Measurements from ENCODE around the gene HOXD12.

Gene HOXD12

GRCh38 chr2:176082824-176083751 lies 16.5 kb upstream of the HOXD12 start:
- DNase-seq (ENCODE audit: low spot score), result no peak
- H4K8ac ChIP-seq (ENCODE audit: low read depth, low read length), result no peak overlapping the region
- no peak overlapping the region for H3K23ac ChIP-seq (ENCODE audit: low read depth, low read length, poor library complexity)
- H4K91ac ChIP-seq (ENCODE audit: low read depth, low read length, poor library complexity), result no peak overlapping the region
- H3K36me3 ChIP-seq (replicated peaks in 1 of 2; ENCODE audit: control insufficient read depth in 2 of 2, insufficient read depth in 2 of 2, low read length in 2 of 2), result no peaks in the 10 kb centered on the region
- H3K4me3 ChIP-seq (ENCODE audit: low read length in 2 of 2), result no peak overlapping the region
- no peak overlapping the region for H2BK120ac ChIP-seq (ENCODE audit: low read depth, low read length)
- no peak overlapping the region for H3K4ac ChIP-seq (ENCODE audit: low read length)
- no peak overlapping the region for H3K4me2 ChIP-seq (ENCODE audit: insufficient read depth, low read length, poor library complexity, severe bottlenecking)
- H3K27me3 ChIP-seq (ENCODE audit: control insufficient read depth in 3 of 3, insufficient read depth in 3 of 3, low read depth in 1 of 3, low read length in 3 of 3), result peaks cover 60 to 100% (median 98%) of the 10 kb centered on the region in 3 experiments
- H2AK5ac ChIP-seq (ENCODE audit: low read depth, low read length), result no peak overlapping the region
- no peak overlapping the region for H3K18ac ChIP-seq (ENCODE audit: low read length)
- no peak overlapping the region for H3K9ac ChIP-seq (ENCODE audit: low read depth, low read length, poor library complexity)
- no peaks in the 10 kb centered on the region for H3K79me1 ChIP-seq (ENCODE audit: low read depth, low read length)
- H3K27ac ChIP-seq (replicated peaks; ENCODE audit: low read length), result no peak overlapping the region
- H3K14ac ChIP-seq (ENCODE audit: low read length), result no peak overlapping the region
- H2BK5ac ChIP-seq (ENCODE audit: low read length), result no peak overlapping the region
- peak overlapping the region; percentile 79 for H2AFZ ChIP-seq (ENCODE audit: low read length)
- no peak overlapping the region for H2BK15ac ChIP-seq (ENCODE audit: low read length)
- WGBS, 2 donors (ENCODE audit: extremely low coverage in 2 of 2, insufficient read length in 2 of 2, insufficient replicate concordance in 1 of 2), result no CpG with 5 or more reads among the region's 66 CpGs
- H2BK12ac ChIP-seq (ENCODE audit: low read length), result no peak overlapping the region
- H3K4me1 ChIP-seq (ENCODE audit: control insufficient read depth in 2 of 2, insufficient read depth in 1 of 2, low read depth in 1 of 2, low read length in 2 of 2), result peaks cover 0 to 3% of the 10 kb centered on the region in 2 donors
- peaks cover 0 to 4% of the 10 kb centered on the region in 2 donors for H3K9me3 ChIP-seq (replicated peaks in 1 of 2; ENCODE audit: control insufficient read depth in 2 of 2, insufficient read depth in 1 of 2, low read depth in 1 of 2, low read length in 2 of 2)

- Histone ChIP-seq H4K91ac (ENCODE audit: low read depth, low read length, poor library complexity) (no peak within 1 kb of the TSS), H2AK5ac (ENCODE audit: low read depth, low read length) (no peak within 1 kb of the TSS), H3K4ac (ENCODE audit: low read length) (no peak within 1 kb of the TSS), H3K79me1 (ENCODE audit: low read depth, low read length) (no peaks in the 10 kb centered on the region), H3K36me3 (replicated peaks in 1 of 2; ENCODE audit: control insufficient read depth in 2 of 2, insufficient read depth in 2 of 2, low read length in 2 of 2) (no peaks in the 10 kb centered on the region), H2BK5ac (ENCODE audit: low read length) (no peak within 1 kb of the TSS), H3K9ac (ENCODE audit: low read depth, low read length, poor library complexity) (no peak within 1 kb of the TSS), H3K9me3 (replicated peaks in 1 of 2; ENCODE audit: control insufficient read depth in 2 of 2, insufficient read depth in 1 of 2, low read depth in 1 of 2, low read length in 2 of 2) (peaks cover 0 to 4% of the 10 kb centered on the region in 2 donors), H3K4me1 (ENCODE audit: control insufficient read depth in 2 of 2, insufficient read depth in 1 of 2, low read depth in 1 of 2, low read length in 2 of 2) (peaks cover 0 to 4% of the 10 kb centered on the region in 2 donors), H3K4me3 (ENCODE audit: low read length in 2 of 2) (no peak within 1 kb of the TSS), H3K23ac (ENCODE audit: low read depth, low read length, poor library complexity) (no peak within 1 kb of the TSS), H3K4me2 (ENCODE audit: insufficient read depth, low read length, poor library complexity, severe bottlenecking) (no peak within 1 kb of the TSS), H3K14ac (ENCODE audit: low read length) (no peak within 1 kb of the TSS), H2BK12ac (ENCODE audit: low read length) (no peak within 1 kb of the TSS), H3K27ac (replicated peaks; ENCODE audit: low read length) (no peak within 1 kb of the TSS), H2BK15ac (ENCODE audit: low read length) (no peak within 1 kb of the TSS), H3K27me3 (ENCODE audit: control insufficient read depth in 3 of 3, insufficient read depth in 3 of 3, low read depth in 1 of 3, low read length in 3 of 3) (peaks cover 62 to 100% (median 98%) of the 10 kb centered on the region in 3 experiments), H2AFZ (ENCODE audit: low read length) (peak within 1 kb of the TSS; percentile 79), H4K8ac (ENCODE audit: low read depth, low read length) (no peak within 1 kb of the TSS), H3K18ac (ENCODE audit: low read length) (no peak within 1 kb of the TSS), H2BK120ac (ENCODE audit: low read depth, low read length) (no peak within 1 kb of the TSS)
- DNase-seq (ENCODE audit: low spot score), result no peak
- WGBS, 2 donors (ENCODE audit: extremely low coverage in 2 of 2, insufficient read length in 2 of 2, insufficient replicate concordance in 1 of 2), result no CpG with 5 or more reads among the region's 27 CpGs
Observed at GRCh38 chr2:176083796-176084261, 15.8 kb upstream of the HOXD12 start, which contains the start of gene EVX2. EVX2 (minus strand) TSS chr2:176083962; CDS start chr2:176083776, 186 bp downstream.

GRCh38 chr2:176084611-176085119 lies 14.9 kb upstream of the HOXD12 start:
- H3K4me3 ChIP-seq (ENCODE audit: low read length in 2 of 2), result no peak overlapping the region
- no peak overlapping the region for H3K18ac ChIP-seq (ENCODE audit: low read length)
- no peak overlapping the region for H2AK5ac ChIP-seq (ENCODE audit: low read depth, low read length)
- H2BK12ac ChIP-seq (ENCODE audit: low read length), result no peak overlapping the region
- H3K79me1 ChIP-seq (ENCODE audit: low read depth, low read length), result no peaks in the 10 kb centered on the region
- WGBS, 2 donors (ENCODE audit: extremely low coverage in 2 of 2, insufficient read length in 2 of 2, insufficient replicate concordance in 1 of 2), result no CpG with 5 or more reads among the region's 26 CpGs
- no peak overlapping the region for H2BK5ac ChIP-seq (ENCODE audit: low read length)
- H2BK120ac ChIP-seq (ENCODE audit: low read depth, low read length), result no peak overlapping the region
- H2AFZ ChIP-seq (ENCODE audit: low read length), result peak overlapping the region; percentile 48
- no peak overlapping the region for H3K4ac ChIP-seq (ENCODE audit: low read length)
- peaks cover 58 to 100% (median 98%) of the 10 kb centered on the region in 3 experiments for H3K27me3 ChIP-seq (ENCODE audit: control insufficient read depth in 3 of 3, insufficient read depth in 3 of 3, low read depth in 1 of 3, low read length in 3 of 3)
- H3K36me3 ChIP-seq (replicated peaks in 1 of 2; ENCODE audit: control insufficient read depth in 2 of 2, insufficient read depth in 2 of 2, low read length in 2 of 2), result no peaks in the 10 kb centered on the region
- no peak overlapping the region for H3K9ac ChIP-seq (ENCODE audit: low read depth, low read length, poor library complexity)
- H2BK15ac ChIP-seq (ENCODE audit: low read length), result no peak overlapping the region
- peaks cover 0 to 3% of the 10 kb centered on the region in 2 donors for H3K4me1 ChIP-seq (ENCODE audit: control insufficient read depth in 2 of 2, insufficient read depth in 1 of 2, low read depth in 1 of 2, low read length in 2 of 2)
- H3K23ac ChIP-seq (ENCODE audit: low read depth, low read length, poor library complexity), result no peak overlapping the region
- peaks cover 0 to 3% of the 10 kb centered on the region in 2 donors for H3K9me3 ChIP-seq (replicated peaks in 1 of 2; ENCODE audit: control insufficient read depth in 2 of 2, insufficient read depth in 1 of 2, low read depth in 1 of 2, low read length in 2 of 2)
- no peak for DNase-seq (ENCODE audit: low spot score)
- no peak overlapping the region for H3K14ac ChIP-seq (ENCODE audit: low read length)
- no peak overlapping the region for H4K8ac ChIP-seq (ENCODE audit: low read depth, low read length)
- no peak overlapping the region for H4K91ac ChIP-seq (ENCODE audit: low read depth, low read length, poor library complexity)
- H3K27ac ChIP-seq (replicated peaks; ENCODE audit: low read length), result no peak overlapping the region
- no peak overlapping the region for H3K4me2 ChIP-seq (ENCODE audit: insufficient read depth, low read length, poor library complexity, severe bottlenecking)
